SJCRH30 (cell line): ENCODE measurements around the gene TNK2. TPM values are rescaled to one million over a fixed set of nuclear protein-coding genes. Genes with fewer than 3 reads are reported as not detected.
A peak's percentile ranks its signal among the peaks of the same experiment; 100 is the strongest.
"Not testable (repeated sequence)": the region's sequence is repeated elsewhere in the genome, so short reads cannot be mapped to it uniquely, and the experiment has no call there.

Experiments
- DNase-seq, 2 experiments: peaks; one replicate each; pipeline ENCODE4 v3.0.0-alpha.2; 2015 to 2020
- H3K27ac ChIP-seq: fragments of 250-450 bp; sonication (Bioruptor Pico); 2 replicates; pipeline ENCODE4 v1.5.1; 2020; ENCODE audit warnings: mild to moderate bottlenecking, moderate library complexity
- H3K27me3 ChIP-seq: fragments of 250-450 bp; sonication (Bioruptor Pico); 2 replicates; pipeline ENCODE4 v1.5.1; 2020; ENCODE audit warnings: mild to moderate bottlenecking, moderate library complexity
- H3K36me3 ChIP-seq: fragments of 250-450 bp; sonication (Bioruptor Pico); 2 replicates; pipeline ENCODE4 v1.5.1; 2020; ENCODE audit warnings: mild to moderate bottlenecking, moderate library complexity
- H3K4me1 ChIP-seq: fragments of 250-450 bp; sonication (Bioruptor Pico); 2 replicates; pipeline ENCODE4 v1.5.1; 2020; ENCODE audit warnings: mild to moderate bottlenecking, moderate library complexity
- H3K4me3 ChIP-seq: fragments of 250-450 bp; sonication (Bioruptor Pico); 2 replicates; pipeline ENCODE4 v1.5.1; 2020; ENCODE audit warnings: mild to moderate bottlenecking, moderate library complexity
- H3K9me3 ChIP-seq: fragments of 250-450 bp; sonication (Bioruptor Pico); replicated peaks from 2 replicates; pipeline ENCODE4 v1.5.1; 2020; ENCODE audit warnings: mild to moderate bottlenecking, moderate library complexity
- total RNA-seq: library from RNA; depleted of rRNA; stranded (reverse); fragments of >200 nt; shearing (Covaris generic); gene quantifications from 2 replicates; pipeline ENCODE4 v1.2.3, GENCODE V29; 2014

TNK2 gene
- total RNA-seq, 1 experiment from 2014 or later, result 21.8 TPM

DNA sequence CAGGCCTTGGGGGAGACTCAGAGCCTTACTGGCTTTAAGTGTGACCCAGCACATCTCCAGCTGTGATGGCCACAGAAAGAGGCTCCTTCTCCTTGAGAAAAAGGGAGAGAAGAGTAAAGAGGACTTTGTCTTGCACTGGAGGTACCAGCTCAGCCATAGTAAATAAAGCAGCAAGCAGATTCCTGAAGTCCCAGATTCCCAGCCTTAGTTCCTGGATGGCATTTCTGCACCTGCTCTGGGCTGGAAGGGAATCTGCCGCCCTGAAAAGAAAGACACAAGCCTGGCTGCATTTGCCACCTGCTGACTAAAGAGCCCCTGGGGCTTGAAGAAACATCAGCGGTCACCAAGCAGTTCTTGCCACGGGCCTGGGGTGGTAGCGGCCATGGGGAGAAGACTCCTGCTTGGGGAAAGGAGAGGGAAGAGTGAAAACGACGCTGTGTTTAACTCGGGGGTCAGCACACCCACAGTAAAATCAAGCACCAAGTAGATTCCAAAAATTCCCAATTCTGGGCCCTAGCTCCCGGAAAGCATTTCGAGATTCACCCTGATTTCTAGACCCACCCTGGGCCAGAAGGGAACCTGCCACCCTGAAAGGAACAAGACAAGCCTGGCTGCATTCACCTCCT is 24.2 kb upstream of the TNK2 start:
- Histone ChIP-seq H3K4me3 (no peak overlapping the region), H3K27me3 (no peaks in the 10 kb centered on the region), H3K27ac (no peak overlapping the region), H3K4me1 (no peaks in the 10 kb centered on the region), H3K36me3 (no peaks in the 10 kb centered on the region), H3K9me3 (no peaks in the 10 kb centered on the region)
- DNase-seq, result no peak

DNA sequence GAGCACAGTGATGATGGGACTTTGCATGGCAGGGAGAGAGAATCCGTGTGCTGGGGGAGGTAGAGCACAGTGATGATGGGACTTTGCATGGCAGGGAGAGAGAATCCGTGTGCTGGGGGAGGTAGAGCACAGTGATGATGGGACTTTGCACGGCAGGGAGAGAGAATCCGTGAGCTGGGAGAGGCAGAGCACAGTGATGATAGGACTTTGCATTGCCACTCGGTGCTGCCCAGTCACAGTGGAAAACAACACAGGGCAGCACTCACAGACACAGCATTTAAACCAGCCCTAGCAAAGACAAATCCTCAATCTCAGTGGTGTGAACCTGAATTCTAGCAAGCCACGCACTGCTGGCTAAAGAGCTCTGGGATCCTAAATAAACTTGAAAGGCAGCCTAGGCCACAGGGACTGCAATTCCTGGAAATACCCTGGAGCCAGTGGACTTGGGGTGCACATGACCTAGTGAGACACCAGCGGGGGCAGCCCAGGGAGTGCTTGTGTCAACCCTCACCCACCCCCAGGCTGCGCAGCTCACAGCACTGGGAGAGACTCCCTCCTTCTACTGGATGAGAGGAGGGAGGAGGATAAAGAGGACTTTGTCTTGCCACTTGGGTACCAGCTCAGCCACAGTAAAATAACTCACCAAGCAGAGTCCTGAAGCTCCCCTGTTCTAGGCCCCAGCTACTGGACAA is 23.4 kb upstream of the TNK2 start:
- DNase-seq, result no peak
- H3K36me3 ChIP-seq, result no peaks in the 10 kb centered on the region
- H3K27me3 ChIP-seq, result no peaks in the 10 kb centered on the region
- no peak overlapping the region for H3K4me3 ChIP-seq
- H3K4me1 ChIP-seq, result no peaks in the 10 kb centered on the region
- no peak overlapping the region for H3K27ac ChIP-seq
- no peaks in the 10 kb centered on the region for H3K9me3 ChIP-seq

DNA sequence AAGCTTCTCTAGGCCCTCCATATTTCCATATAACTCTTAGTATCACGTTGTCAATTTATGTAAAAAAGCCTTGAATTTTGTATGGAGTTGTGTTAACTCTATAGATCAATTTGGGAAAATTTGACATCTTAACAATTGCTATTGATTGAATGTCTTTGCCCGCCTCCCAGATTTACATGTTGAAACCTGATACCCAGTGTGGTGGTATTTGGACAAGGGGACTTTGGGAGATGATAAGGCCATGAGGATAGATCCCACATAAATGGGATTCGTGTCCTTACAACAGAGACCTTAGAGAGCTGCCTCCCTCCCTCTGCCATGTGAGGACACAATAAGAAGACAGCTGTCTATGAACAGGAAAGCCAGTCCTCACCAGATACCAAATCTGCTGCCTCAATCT is 21.1 kb upstream of the TNK2 start:
- Histone ChIP-seq H3K4me1 (no peaks in the 10 kb centered on the region), H3K4me3 (no peak overlapping the region), H3K27ac (no peak overlapping the region), H3K27me3 (no peaks in the 10 kb centered on the region), H3K36me3 (no peaks in the 10 kb centered on the region), H3K9me3 (no peaks in the 10 kb centered on the region)
- DNase-seq, result peak in 1 of 2 experiments; percentile 15

DNA sequence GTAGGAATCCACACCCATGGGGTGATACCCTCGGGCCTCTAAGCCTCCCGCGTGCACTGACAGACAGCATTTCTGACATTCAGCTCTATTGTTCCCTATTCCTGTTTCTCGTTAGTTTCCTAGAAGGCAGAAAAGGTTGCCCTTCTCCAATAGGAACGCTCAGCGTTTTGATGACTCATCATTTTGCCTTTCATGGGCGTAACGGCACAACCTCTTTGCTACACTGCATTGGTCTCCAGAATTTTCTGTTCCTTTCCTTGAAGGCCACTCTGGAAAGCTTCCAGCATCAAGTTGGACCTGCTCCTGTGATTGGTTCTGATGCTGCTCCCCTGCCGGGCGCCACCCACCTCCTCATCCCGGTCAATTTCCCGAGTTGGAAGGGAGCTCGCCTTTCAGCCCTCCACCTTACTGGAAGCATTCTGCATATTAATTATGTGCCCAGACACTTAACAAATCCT is 13.0 kb upstream of the TNK2 start:
- Histone ChIP-seq H3K4me1 (no peaks in the 10 kb centered on the region), H3K4me3 (no peak overlapping the region), H3K27me3 (no peaks in the 10 kb centered on the region), H3K9me3 (no peaks in the 10 kb centered on the region), H3K36me3 (no peaks in the 10 kb centered on the region), H3K27ac (no peak overlapping the region)
- DNase-seq, result no peak

DNA sequence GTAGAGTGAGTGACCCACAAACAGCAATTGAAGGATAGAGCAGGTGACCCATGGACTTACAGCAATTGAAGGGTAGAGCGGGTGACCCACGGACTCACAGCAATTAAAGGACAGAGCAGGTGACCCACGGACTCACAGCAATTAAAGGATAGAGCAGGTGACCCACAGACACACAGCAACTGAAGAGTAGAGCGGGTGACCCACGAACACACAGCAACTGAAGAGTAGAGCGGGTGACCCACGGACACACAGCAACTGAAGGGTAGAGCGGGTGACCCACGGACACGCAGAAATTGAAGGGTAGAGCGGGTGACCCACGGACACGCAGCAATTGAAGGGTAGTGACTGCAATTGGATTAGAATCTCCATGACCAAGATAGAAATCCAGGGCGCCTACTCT is 9.8 kb upstream of the TNK2 start:
- Histone ChIP-seq H3K4me3 (no peak overlapping the region), H3K9me3 (no peaks in the 10 kb centered on the region), H3K4me1 (peaks cover 7% of the 10 kb centered on the region), H3K27me3 (no peaks in the 10 kb centered on the region), H3K27ac (no peak overlapping the region), H3K36me3 (no peaks in the 10 kb centered on the region)
- DNase-seq, result no peak

DNA sequence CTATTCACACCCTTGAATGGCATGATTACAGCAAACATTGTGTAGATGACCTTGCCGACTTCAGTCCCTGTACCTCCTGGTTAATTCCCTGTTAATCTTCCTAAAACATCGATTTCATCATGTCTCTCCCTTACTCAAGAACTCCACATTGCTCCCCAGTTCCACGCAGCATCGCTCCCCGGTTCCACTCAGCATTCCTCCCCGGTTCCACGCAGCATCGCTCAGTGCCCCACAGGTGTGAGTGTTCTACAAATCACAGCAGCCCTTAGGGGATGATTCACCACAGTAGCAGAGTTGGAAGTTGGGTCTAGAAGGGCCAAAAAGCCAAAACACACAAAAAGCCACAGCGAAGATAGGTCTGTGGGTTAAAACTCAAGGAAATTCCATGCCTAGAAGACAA is 8.6 kb upstream of the TNK2 start:
- no peak for DNase-seq
- no peak overlapping the region for H3K27ac ChIP-seq
- H3K36me3 ChIP-seq, result no peaks in the 10 kb centered on the region
- no peaks in the 10 kb centered on the region for H3K27me3 ChIP-seq
- peaks cover 7% of the 10 kb centered on the region for H3K4me1 ChIP-seq
- H3K9me3 ChIP-seq, result no peaks in the 10 kb centered on the region
- no peak overlapping the region for H3K4me3 ChIP-seq

DNA sequence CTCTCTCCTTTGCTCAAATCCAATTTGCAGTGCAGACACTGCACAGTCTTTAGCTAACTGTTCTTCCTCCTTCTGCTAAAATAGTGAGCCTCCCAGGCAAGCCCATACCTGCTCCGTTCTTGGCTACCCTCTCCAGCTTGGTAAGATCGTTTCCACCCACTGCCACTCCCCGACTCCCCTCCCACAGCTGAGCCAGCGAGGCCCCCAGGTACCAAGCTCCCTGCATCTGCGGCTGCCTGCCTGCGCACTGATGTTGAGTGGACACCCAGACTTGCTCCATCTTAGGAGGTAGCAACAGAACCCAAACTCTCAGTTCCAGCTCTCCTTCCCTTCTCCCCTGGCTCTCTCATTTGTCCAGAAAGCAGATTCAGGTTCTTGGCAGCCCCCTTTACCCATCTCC is 7.9 kb upstream of the TNK2 start:
- Histone ChIP-seq H3K27me3 (no peaks in the 10 kb centered on the region), H3K27ac (no peak overlapping the region), H3K36me3 (no peaks in the 10 kb centered on the region), H3K9me3 (no peaks in the 10 kb centered on the region), H3K4me1 (peaks cover 7% of the 10 kb centered on the region), H3K4me3 (no peak overlapping the region)
- DNase-seq, result no peak

DNA sequence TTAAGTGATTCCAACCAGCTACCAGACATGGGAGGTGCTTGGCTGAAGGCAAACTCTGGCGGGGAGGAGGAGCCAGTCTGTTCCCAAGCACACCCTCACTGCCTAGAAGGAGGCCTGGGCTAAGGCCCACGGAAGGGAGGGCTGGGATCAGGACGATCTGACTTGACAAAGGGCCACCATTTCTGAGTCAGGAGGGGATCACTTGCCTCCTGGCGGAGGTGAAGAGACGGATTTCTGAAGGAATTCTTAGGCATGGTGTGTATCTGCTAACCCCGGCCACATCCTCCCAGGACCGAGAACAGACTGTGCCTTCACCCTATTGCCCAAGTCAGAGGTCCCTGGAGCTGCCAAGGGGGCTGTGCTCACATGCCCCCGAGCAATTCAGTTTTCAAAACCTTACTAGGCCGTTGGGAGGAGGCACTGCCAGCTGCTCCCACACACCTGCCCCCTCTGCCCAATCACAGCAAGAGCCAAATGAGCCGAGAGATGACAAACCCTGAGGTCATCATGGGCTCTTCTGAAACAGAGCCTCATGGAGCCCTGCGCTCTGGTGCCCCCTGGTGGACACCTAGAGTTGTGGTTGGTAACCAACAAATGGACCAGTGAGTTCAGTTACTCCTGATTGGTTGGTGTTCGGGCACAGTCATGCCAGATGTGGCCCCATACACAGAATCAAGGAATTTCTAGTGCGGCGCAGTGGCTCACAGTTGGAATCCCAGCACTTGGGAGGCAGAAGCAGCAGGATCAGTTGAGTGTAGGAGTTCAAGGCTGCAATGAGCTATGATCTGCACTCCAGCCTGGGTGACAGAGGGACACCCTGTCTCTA is 6.5 kb upstream of the TNK2 start:
- Histone ChIP-seq H3K27me3 (no peaks in the 10 kb centered on the region), H3K4me1 (peaks cover 7% of the 10 kb centered on the region), H3K4me3 (no peak overlapping the region), H3K27ac (peak overlapping the region; percentile 50), H3K9me3 (no peaks in the 10 kb centered on the region), H3K36me3 (no peaks in the 10 kb centered on the region)
- DNase-seq, result peak; percentile 91 to 98

DNA sequence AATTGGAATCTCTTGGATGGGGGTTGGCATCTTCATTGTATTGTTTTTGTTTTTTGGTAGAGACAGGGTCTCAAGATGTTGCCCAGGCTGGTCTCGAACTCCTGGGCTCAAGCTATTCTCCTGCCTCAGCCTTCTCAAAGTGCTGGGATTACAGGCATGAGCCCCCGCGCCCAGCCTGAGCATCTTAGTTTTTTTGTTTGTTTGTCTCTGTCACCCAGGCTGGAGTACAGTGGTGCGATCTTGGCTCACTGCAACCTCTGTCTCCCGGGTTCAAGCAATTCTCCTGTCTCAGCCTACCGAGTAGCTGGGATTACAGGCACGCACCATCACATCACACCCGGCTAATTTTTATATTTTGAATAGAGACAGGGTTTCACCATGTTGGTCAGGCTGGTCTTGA is 5.8 kb upstream of the TNK2 start:
- not testable (repeated sequence) for H3K27me3 ChIP-seq, DNase-seq, H3K4me3 ChIP-seq, H3K9me3 ChIP-seq, H3K27ac ChIP-seq, H3K36me3 ChIP-seq, H3K4me1 ChIP-seq

DNA sequence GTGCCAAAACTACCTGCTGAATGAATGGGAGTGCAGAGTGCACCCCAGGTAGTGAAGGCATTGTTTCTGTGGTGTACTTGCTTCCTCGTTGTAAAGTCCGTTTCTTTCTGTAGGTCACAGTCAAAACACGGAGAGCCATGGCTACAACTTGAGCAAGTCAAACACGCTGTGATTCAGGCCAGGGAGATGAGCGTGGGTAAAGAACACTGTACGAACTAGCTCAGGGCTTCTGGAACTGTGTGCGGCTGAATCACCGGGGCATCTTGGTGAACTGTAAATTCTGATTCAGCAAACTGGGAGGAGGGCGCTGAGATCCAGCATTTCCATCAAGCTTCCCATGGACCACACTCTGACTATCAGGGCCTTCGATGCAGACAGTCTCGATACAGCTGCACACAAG is 5.0 kb upstream of the TNK2 start:
- Histone ChIP-seq H3K27ac (no peak overlapping the region), H3K4me3 (no peak overlapping the region), H3K27me3 (no peaks in the 10 kb centered on the region), H3K9me3 (no peaks in the 10 kb centered on the region), H3K4me1 (peaks cover 7% of the 10 kb centered on the region), H3K36me3 (no peaks in the 10 kb centered on the region)
- no peak for DNase-seq

DNA sequence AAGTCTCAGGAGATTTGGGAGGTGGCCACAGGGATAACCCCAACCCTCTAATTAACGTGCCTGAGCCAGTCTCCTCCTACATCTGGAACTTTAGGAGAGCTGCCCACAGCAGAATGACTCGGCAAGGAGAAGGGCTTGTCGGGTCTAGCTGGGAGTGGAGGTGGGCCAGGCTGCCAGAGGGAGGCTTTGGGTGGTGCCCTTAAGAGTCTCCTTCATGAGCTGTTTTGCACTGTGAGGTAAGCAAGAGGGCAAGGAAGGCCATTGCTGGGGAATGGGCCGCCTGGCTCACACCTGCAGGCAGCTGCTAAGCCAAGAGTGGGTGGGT is 3.6 kb upstream of the TNK2 start:
- H3K9me3 ChIP-seq, result no peaks in the 10 kb centered on the region
- DNase-seq, result no peak
- no peaks in the 10 kb centered on the region for H3K27me3 ChIP-seq
- H3K4me1 ChIP-seq, result peaks cover 13% of the 10 kb centered on the region
- no peaks in the 10 kb centered on the region for H3K36me3 ChIP-seq
- no peak overlapping the region for H3K4me3 ChIP-seq
- H3K27ac ChIP-seq, result no peak overlapping the region

DNA sequence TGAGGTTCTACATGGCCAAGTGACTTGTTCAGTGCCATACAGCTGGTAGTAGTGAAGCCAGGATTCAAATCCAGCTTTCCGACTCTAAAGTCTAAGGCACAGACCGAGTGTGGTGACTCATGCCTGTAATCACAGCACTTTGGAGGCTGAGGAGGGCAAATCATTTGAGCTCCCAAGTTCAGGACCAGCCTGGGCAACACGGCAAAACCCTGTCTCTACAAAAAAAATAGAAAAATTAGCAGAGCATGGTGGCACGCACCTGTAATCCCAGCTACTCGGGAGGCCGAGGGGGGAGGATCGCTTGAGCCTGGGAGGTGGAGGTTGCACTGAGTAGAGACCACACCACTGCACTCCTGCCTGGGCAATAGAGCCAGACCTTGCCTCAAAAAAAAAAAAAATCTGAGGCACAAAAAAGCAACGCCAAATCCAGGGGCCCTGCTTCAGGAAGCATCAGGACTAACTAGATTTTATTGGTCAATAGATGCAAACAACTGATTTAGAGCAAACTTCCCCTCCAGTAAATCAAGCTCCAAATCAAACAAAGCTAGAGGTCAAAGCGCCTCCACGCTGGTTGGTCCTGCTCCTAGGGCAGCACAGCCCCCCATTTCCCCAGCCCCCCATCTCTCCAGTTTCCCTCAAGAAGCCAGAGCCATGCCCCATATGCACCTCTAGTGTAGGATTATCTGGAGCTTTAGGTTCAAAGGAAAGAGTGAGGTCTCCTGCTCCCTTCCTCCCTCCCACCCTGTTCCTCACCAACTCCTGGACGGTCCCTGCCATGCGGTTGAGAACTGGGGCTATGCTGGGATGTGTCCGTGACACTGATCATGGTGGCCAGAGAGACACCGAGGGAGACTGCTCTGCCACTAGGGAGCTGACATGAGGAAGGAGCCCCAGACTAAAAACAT is 2.9 kb upstream of the TNK2 start:
- Histone ChIP-seq H3K36me3 (no peaks in the 10 kb centered on the region), H3K9me3 (no peaks in the 10 kb centered on the region), H3K27ac (no peak overlapping the region), H3K4me1 (peaks cover 19% of the 10 kb centered on the region), H3K27me3 (no peaks in the 10 kb centered on the region), H3K4me3 (no peak overlapping the region)
- DNase-seq, result no peak

DNA sequence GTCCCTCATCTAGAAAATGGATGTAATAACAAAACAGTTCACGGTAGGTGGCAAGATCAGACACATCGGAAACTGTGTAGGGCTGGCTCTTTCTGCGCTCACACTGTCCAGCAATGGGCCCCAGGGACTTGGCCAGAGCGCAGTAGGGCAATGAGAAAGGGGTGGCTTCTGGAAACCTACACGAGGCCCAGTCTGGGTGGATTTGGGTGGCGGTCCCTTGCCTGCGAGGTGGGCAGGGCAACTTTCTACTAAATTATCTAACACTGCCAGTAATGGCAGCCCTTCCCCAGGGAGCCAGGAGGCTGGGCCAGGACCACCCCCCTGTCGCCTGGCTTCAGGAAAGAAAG is 2.1 kb upstream of the TNK2 start:
- H3K4me3 ChIP-seq, result peak overlapping the region; percentile 68

DNA sequence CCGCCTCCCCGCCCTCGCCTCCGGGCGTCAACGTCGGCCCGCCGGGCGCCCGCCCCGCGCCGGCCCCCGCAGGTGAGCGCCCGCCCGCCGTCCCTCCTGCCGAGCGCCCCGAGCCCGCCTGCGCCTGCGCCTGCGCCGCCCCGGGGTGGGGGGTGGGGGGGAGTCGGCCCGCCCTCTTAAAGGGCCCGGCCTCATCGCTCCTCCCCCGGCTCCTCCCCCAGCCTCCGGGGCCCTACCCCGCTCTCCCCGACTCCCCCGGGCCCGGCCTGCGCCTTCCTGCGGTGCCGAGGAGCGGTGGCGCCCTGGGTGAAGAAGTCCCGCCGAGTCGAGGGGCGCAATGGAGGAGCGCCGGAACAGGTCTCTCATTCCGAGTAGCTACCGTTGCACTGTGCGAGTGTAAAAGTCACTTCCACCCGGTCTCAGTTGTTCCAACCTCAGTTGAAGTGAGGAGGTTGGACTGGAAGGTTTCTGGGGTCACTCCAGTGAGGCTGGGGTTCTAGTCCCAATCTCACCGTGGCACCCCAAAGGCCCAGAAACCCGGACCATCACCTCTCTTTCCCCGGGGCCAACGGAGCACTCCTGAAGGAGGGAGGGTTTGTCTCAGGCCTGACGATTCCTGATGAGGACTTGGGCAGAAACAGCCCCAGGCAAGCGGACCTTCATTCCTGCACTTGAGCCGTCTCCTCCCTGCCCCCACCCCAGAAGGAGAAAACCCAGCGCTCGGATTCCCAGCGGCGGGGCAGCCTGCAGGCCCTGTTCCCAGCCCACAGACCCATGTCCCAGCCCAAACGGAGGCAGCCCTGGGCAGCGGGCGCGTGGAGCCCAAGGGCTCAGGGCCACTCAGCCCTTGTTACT is 1.5 kb upstream of the TNK2 start:
- no peaks in the 10 kb centered on the region for H3K9me3 ChIP-seq
- no peaks in the 10 kb centered on the region for H3K27me3 ChIP-seq
- H3K4me1 ChIP-seq, result peaks cover 28% of the 10 kb centered on the region
- DNase-seq, result peak; percentile 75 to 83
- peak overlapping the region; percentile 68 for H3K4me3 ChIP-seq
- H3K36me3 ChIP-seq, result no peaks in the 10 kb centered on the region
- H3K27ac ChIP-seq, result no peak overlapping the region

More for the DNA sequence above, 2.1 kb upstream of the TNK2 start:
- Histone ChIP-seq H3K27me3 (no peaks in the 10 kb centered on the region), H3K9me3 (no peaks in the 10 kb centered on the region), H3K4me1 (peaks cover 28% of the 10 kb centered on the region), H3K27ac (no peak overlapping the region), H3K36me3 (no peaks in the 10 kb centered on the region)
- no peak for DNase-seq
